B cell (primary cell): Measurements from ENCODE around the gene GCA.

Experiments
- CTCF ChIP-seq: fragments of 200-600 bp; IDR thresholded peaks from one replicate; pipeline ENCODE4 v1.8.0; 2022; ENCODE audit warnings: antibody characterized with exemption, mild to moderate bottlenecking
- EZH2 ChIP-seq: IDR thresholded peaks from 2 replicates; pipeline ENCODE4 v1.6.1; 2012; ENCODE audit warnings: borderline replicate concordance, low read depth, mild to moderate bottlenecking, moderate library complexity, low read length; ENCODE audit not compliant: insufficient read depth, poor library complexity, severe bottlenecking

DNA sequence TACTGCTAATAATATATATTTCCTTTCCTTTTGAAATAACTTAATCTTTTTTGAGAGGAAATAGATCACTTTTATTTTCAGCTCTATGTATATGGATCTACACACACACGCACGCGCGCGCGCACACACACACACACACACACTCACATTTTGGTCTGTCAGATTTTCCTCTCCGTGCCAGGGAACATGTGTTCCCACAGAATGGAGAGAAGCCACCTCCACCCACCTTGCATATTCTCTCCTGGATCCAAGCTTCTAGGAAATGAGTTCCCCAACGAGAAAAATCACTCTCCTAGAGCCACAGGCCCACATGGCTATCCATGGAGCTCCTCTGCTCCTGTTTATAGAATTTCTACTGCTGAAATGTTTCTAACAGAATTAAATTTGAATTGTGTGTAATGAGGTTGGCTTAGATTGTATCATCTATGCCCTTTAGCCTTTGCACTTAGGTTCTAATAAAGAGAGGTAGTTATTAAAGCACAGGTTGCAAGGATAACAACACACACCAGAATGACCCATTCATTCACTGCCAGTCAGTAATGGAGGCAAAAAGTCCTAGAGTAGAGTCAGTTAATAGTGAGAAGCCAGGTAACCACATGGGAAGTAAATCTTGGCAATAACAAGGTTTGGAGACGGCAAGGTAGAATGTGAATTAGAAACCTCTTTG is 45.1 kb upstream of the GCA start:
- no peak for TF ChIP-seq CTCF
- no peak for TF ChIP-seq EZH2
